ENCODE measurements around the gene SLC49A4.

The SLC49A4 gene

GRCh38 chr3:122907471-122907870, 112.6 kb downstream of the SLC49A4 start:
- Histone ChIP-seq H3K9me2 (replicated peaks; ENCODE audit: low read depth, low read length) (no peaks in the 10 kb centered on the region), H3K4me1 (ENCODE audit: insufficient read depth, low read length, poor library complexity, severe bottlenecking) (no peaks in the 10 kb centered on the region), H3K27me3 (ENCODE audit: insufficient read depth, low read length, poor library complexity, severe bottlenecking) (no peaks in the 10 kb centered on the region), H3K79me2 (ENCODE audit: insufficient read depth, low read length) (no peaks in the 10 kb centered on the region), H3K36me3 (ENCODE audit: insufficient read depth, low read length) (no peaks in the 10 kb centered on the region), H3K4me3 (ENCODE audit: low read length, poor library complexity, severe bottlenecking) (no peak overlapping the region), H2AFZ (ENCODE audit: low read length) (no peak overlapping the region), H4K20me1 (ENCODE audit: insufficient read depth, low read length, poor library complexity, severe bottlenecking) (no peaks in the 10 kb centered on the region), H3K4me2 (ENCODE audit: low read depth, low read length, poor library complexity, severe bottlenecking) (no peak overlapping the region), H3F3A (ENCODE audit: low read depth) (no peaks in the 10 kb centered on the region), H3K9ac (ENCODE audit: low read depth, low read length, poor library complexity, severe bottlenecking) (no peak overlapping the region), H3K9me3 (ENCODE audit: insufficient read depth, low read depth, low read length) (no peaks in the 10 kb centered on the region)
- TF ChIP-seq EZH2phosphoT487 (IDR thresholded peaks at IDR 0.05; ENCODE audit: borderline replicate concordance), result no peak
- no peak for TF ChIP-seq CTCF (conservative IDR thresholded peaks at IDR 0.05; ENCODE audit: low read length)

- no peak overlapping the region for H3K9ac ChIP-seq (ENCODE audit: low read depth, low read length, poor library complexity, severe bottlenecking)
- H3F3A ChIP-seq (ENCODE audit: low read depth), result no peaks in the 10 kb centered on the region
- no peaks in the 10 kb centered on the region for H3K4me1 ChIP-seq (ENCODE audit: insufficient read depth, low read length, poor library complexity, severe bottlenecking)
- no peak overlapping the region for H3K4me2 ChIP-seq (ENCODE audit: low read depth, low read length, poor library complexity, severe bottlenecking)
- TF ChIP-seq EZH2phosphoT487 (IDR thresholded peaks at IDR 0.05; ENCODE audit: borderline replicate concordance), result no peak
- TF ChIP-seq CTCF (conservative IDR thresholded peaks at IDR 0.05; ENCODE audit: low read length), result no peak
- H2AFZ ChIP-seq (ENCODE audit: low read length), result no peak overlapping the region
- no peaks in the 10 kb centered on the region for H3K9me3 ChIP-seq (ENCODE audit: insufficient read depth, low read depth, low read length)
- H3K79me2 ChIP-seq (ENCODE audit: insufficient read depth, low read length), result no peaks in the 10 kb centered on the region
- no peaks in the 10 kb centered on the region for H3K36me3 ChIP-seq (ENCODE audit: insufficient read depth, low read length)
- H3K27me3 ChIP-seq (ENCODE audit: insufficient read depth, low read length, poor library complexity, severe bottlenecking), result no peaks in the 10 kb centered on the region
- no peaks in the 10 kb centered on the region for H4K20me1 ChIP-seq (ENCODE audit: insufficient read depth, low read length, poor library complexity, severe bottlenecking)
- no peaks in the 10 kb centered on the region for H3K9me2 ChIP-seq (replicated peaks; ENCODE audit: low read depth, low read length)
- H3K4me3 ChIP-seq (ENCODE audit: low read length, poor library complexity, severe bottlenecking), result no peak overlapping the region
Measured at GRCh38 chr3:122908251-122908650, 113.4 kb downstream of the SLC49A4 start.

GRCh38 chr3:122911901-122912300, 117.0 kb downstream of the SLC49A4 start:
- no peaks in the 10 kb centered on the region for H3F3A ChIP-seq (ENCODE audit: low read depth)
- H3K9me3 ChIP-seq (ENCODE audit: insufficient read depth, low read depth, low read length), result no peaks in the 10 kb centered on the region
- no peak overlapping the region for H3K4me2 ChIP-seq (ENCODE audit: low read depth, low read length, poor library complexity, severe bottlenecking)
- H3K36me3 ChIP-seq (ENCODE audit: insufficient read depth, low read length), result no peaks in the 10 kb centered on the region
- H3K79me2 ChIP-seq (ENCODE audit: insufficient read depth, low read length), result no peaks in the 10 kb centered on the region
- H4K20me1 ChIP-seq (ENCODE audit: insufficient read depth, low read length, poor library complexity, severe bottlenecking), result no peaks in the 10 kb centered on the region
- no peak overlapping the region for H3K9ac ChIP-seq (ENCODE audit: low read depth, low read length, poor library complexity, severe bottlenecking)
- TF ChIP-seq CTCF (conservative IDR thresholded peaks at IDR 0.05; ENCODE audit: low read length) (no peak), EZH2phosphoT487 (IDR thresholded peaks at IDR 0.05; ENCODE audit: borderline replicate concordance) (no peak)
- no peaks in the 10 kb centered on the region for H3K9me2 ChIP-seq (replicated peaks; ENCODE audit: low read depth, low read length)
- no peak overlapping the region for H3K4me3 ChIP-seq (ENCODE audit: low read length, poor library complexity, severe bottlenecking)
- peaks cover 17% of the 10 kb centered on the region for H3K4me1 ChIP-seq (ENCODE audit: insufficient read depth, low read length, poor library complexity, severe bottlenecking)
- H3K27me3 ChIP-seq (ENCODE audit: insufficient read depth, low read length, poor library complexity, severe bottlenecking), result no peaks in the 10 kb centered on the region
- no peak overlapping the region for H2AFZ ChIP-seq (ENCODE audit: low read length)
